Parathyroid adenoma (tissue), 2 donors: ENCODE data around the gene GPR62.
"Not testable (repeated sequence)": the region's sequence is repeated elsewhere in the genome, so short reads cannot be mapped to it uniquely, and the experiment has no call there.

Source experiments
- H2AFZ ChIP-seq: fragments of 300-600 bp; sonication (generic); one replicate; pipeline ENCODE4 v1.7.0; 2017; ENCODE audit warnings: antibody characterized with exemption, mild to moderate bottlenecking
- H3K27ac ChIP-seq: fragments of 300-600 bp; sonication (generic); one replicate; pipeline ENCODE4 v1.7.0; 2017
- H3K27me3 ChIP-seq: fragments of 300-600 bp; sonication (generic); one replicate; pipeline ENCODE4 v1.7.0; 2017; ENCODE audit warnings: low read length; ENCODE audit not compliant: control insufficient read depth, insufficient read depth
- H3K36me3 ChIP-seq: fragments of 300-600 bp; sonication (generic); one replicate; pipeline ENCODE4 v1.7.0; 2017; ENCODE audit warnings: low read length; ENCODE audit not compliant: control insufficient read depth, insufficient read depth
- H3K4me1 ChIP-seq: fragments of 300-600 bp; sonication (generic); one replicate; pipeline ENCODE4 v1.7.0; 2017; ENCODE audit warnings: control low read depth
- H3K4me2 ChIP-seq: fragments of 300-600 bp; sonication (generic); one replicate; pipeline ENCODE4 v1.7.0; 2017; ENCODE audit warnings: low read length
- H3K4me3 ChIP-seq: fragments of 300-600 bp; sonication (generic); one replicate; pipeline ENCODE4 v1.7.0; 2017; ENCODE audit warnings: low read depth, low read length
- H3K79me2 ChIP-seq: fragments of 300-600 bp; sonication (generic); one replicate; pipeline ENCODE4 v1.7.0; 2017; ENCODE audit warnings: control low read depth
- H3K9ac ChIP-seq: fragments of 300-600 bp; sonication (generic); one replicate; pipeline ENCODE4 v1.7.0; 2017; ENCODE audit warnings: mild to moderate bottlenecking
- H3K9me3 ChIP-seq: fragments of 300-600 bp; sonication (generic); one replicate; pipeline ENCODE4 v1.7.0; 2017; ENCODE audit warnings: low read length; ENCODE audit not compliant: control insufficient read depth
- CTCF ChIP-seq: fragments of 300-600 bp; sonication (generic); IDR thresholded peaks from one replicate; pipeline ENCODE4 v1.7.0; 2017; ENCODE audit warnings: antibody characterized with exemption, mild to moderate bottlenecking
- donor health status: primary hyperparathyroidism.

Gene GPR62

GRCh38 chr3:51927061-51927977 is 27.9 kb upstream of the GPR62 start:
- no peak overlapping the region for H3K4me3 ChIP-seq
- H3K27me3 ChIP-seq = no peaks in the 10 kb centered on the region
- no peaks in the 10 kb centered on the region for H3K79me2 ChIP-seq
- H3K9me3 ChIP-seq = no peaks in the 10 kb centered on the region
- H3K4me2 ChIP-seq = no peak overlapping the region
- TF ChIP-seq CTCF = no peak
- no peak overlapping the region for H3K27ac ChIP-seq
- no peaks in the 10 kb centered on the region for H3K4me1 ChIP-seq
- H3K9ac ChIP-seq = no peak overlapping the region
- no peak overlapping the region for H2AFZ ChIP-seq
- no peaks in the 10 kb centered on the region for H3K36me3 ChIP-seq

DNA sequence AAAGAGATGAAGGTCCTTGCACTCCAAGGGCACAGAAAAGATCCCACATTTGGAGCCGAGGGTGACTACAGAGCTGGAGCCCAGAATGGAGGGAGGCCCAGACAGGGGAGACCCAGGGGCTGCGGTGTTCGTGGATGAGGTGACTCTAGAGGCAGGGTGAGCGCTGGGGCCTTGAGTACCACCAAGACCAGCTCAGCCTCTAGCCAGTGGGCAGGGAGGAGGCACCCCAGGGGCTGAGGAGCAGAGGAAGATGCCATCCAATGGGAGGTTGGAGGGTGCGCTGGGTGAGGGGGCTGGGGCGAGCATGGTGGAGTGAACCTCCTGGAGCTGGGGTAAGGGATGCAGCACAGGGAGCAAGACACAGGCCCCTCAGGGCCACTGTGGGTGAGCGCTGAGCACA is 26.7 kb upstream of the GPR62 start:
- no peaks in the 10 kb centered on the region for H3K27me3 ChIP-seq
- no peaks in the 10 kb centered on the region for H3K4me1 ChIP-seq
- no peaks in the 10 kb centered on the region for H3K9me3 ChIP-seq
- no peak for TF ChIP-seq CTCF
- H3K36me3 ChIP-seq = no peaks in the 10 kb centered on the region
- no peak overlapping the region for H3K4me2 ChIP-seq
- H3K9ac ChIP-seq = no peak overlapping the region
- H2AFZ ChIP-seq = no peak overlapping the region
- H3K4me3 ChIP-seq = no peak overlapping the region
- no peaks in the 10 kb centered on the region for H3K79me2 ChIP-seq
- H3K27ac ChIP-seq = no peak overlapping the region

DNA sequence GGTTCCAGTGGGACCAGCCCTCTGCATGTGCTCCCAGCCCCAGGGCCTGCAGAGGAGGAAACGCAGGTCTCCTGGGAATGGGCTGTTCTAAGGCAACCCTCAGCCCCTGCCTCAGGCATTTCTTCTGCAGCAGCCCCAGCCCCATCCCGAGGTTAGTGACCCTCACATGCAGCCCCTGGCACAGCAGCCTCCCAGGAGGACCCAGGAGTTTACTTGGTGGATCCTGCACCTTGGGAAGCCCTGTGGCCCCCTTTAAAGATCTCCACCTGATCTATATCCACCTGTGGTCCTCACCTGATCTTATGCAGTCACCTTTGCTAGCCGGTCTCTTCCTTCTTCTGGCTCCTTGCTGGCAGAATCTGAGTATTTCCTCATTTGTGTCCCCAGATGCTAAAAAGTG is 26.2 kb upstream of the GPR62 start:
- H3K27me3 ChIP-seq, H3K9ac ChIP-seq, H3K27ac ChIP-seq, H3K4me1 ChIP-seq, H2AFZ ChIP-seq, H3K36me3 ChIP-seq, H3K79me2 ChIP-seq, H3K4me2 ChIP-seq, H3K9me3 ChIP-seq, H3K4me3 ChIP-seq: not testable (repeated sequence)

DNA sequence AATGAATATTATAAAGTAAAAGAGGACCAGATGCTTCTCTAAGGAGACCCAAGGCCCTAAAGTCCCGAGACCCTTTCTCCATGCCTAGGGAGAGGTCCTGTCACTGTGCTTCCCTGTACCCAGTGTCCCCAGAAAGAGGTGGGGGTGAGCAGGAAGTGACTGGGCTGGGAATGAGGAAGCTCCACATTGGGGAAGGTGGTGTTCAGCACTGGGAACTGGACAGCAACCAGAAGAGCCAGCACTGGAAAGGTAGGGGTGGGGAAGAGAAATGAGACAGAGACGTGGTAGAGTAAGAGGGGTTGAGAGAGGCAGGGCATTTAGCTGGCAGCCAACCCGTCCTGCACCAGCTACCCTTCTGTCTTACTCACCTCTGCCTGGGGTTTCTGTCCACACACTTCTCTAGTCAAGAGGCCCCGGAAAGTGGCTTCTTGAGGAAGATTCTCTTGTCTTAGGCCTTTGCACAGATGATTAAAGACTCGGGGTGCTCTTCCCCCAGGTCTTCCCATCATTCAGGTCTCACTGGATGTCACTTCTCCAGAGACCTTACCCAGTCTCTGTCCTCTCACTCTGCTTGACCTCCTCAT is 25.7 kb upstream of the GPR62 start:
- no peak overlapping the region for H3K27ac ChIP-seq
- no peak overlapping the region for H3K4me3 ChIP-seq
- no peaks in the 10 kb centered on the region for H3K79me2 ChIP-seq
- H3K9ac ChIP-seq = no peak overlapping the region
- no peak overlapping the region for H2AFZ ChIP-seq
- no peaks in the 10 kb centered on the region for H3K4me1 ChIP-seq
- no peak overlapping the region for H3K4me2 ChIP-seq
- no peaks in the 10 kb centered on the region for H3K27me3 ChIP-seq
- H3K36me3 ChIP-seq = no peaks in the 10 kb centered on the region
- H3K9me3 ChIP-seq = no peaks in the 10 kb centered on the region
- no peak for TF ChIP-seq CTCF

DNA sequence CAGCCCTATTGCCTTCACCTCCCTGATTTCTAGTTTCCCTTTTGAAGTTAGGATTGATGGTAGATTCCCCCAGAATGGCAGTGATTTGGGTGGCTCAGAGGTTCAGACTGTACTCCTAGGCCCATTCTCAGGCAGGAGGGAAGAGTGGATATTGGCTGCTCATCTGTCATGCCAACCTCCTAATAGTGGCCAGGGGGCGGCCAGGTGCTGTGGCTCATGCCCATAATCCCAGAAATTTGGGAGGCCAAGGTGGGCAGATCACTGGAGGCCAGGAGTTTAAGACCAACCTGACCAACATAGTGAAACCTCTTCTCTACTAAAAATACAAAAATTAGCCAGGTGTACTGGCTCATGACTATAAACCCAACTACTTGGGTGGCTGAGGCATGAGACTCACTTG is 24.7 kb upstream of the GPR62 start:
- Histone ChIP-seq H3K79me2 (no peaks in the 10 kb centered on the region), H3K27me3 (no peaks in the 10 kb centered on the region), H3K9me3 (no peaks in the 10 kb centered on the region), H3K4me2 (no peak overlapping the region), H3K4me1 (no peaks in the 10 kb centered on the region), H3K27ac (no peak overlapping the region), H3K4me3 (no peak overlapping the region), H3K36me3 (no peaks in the 10 kb centered on the region), H3K9ac (no peak overlapping the region), H2AFZ (no peak overlapping the region)
- TF ChIP-seq CTCF = no peak
